ENCODE data around the gene SMG6.

The SMG6 gene

DNA sequence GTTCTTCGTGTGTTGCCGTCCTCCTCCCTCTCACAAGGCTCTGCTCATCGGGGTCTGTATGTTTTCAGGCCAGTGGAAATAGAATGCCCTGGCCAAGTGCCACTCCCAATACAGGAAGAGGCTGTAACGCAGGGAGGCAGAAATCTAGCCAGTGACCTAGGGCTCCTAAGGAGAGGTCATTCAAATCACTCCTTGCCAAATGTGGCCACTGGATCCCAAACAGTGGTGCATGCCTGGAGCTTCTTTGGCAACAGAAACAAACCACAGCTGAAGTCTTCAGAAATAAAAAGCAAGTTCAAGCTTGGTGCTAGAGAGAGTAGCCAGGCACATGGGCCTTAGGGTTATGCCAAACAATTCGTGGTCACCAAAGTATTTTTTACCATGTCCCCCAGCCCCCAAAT lies 66.1 kb downstream of the SMG6 start:
- H3K9me3 ChIP-seq (ENCODE audit: severe bottlenecking): no peaks in the 10 kb centered on the region
- H3K36me3 ChIP-seq: peaks cover 41% of the 10 kb centered on the region
- TF ChIP-seq, protein P1, sequence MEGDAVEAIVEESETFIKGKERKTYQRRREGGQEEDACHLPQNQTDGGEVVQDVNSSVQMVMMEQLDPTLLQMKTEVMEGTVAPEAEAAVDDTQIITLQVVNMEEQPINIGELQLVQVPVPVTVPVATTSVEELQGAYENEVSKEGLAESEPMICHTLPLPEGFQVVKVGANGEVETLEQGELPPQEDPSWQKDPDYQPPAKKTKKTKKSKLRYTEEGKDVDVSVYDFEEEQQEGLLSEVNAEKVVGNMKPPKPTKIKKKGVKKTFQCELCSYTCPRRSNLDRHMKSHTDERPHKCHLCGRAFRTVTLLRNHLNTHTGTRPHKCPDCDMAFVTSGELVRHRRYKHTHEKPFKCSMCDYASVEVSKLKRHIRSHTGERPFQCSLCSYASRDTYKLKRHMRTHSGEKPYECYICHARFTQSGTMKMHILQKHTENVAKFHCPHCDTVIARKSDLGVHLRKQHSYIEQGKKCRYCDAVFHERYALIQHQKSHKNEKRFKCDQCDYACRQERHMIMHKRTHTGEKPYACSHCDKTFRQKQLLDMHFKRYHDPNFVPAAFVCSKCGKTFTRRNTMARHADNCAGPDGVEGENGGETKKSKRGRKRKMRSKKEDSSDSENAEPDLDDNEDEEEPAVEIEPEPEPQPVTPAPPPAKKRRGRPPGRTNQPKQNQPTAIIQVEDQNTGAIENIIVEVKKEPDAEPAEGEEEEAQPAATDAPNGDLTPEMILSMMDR (IDR thresholded peaks at IDR 0.05; ENCODE audit: low read depth, low read length): no peak
- no peak for DNase-seq
- H3K4me3 ChIP-seq (ENCODE audit: low read depth, low read length): no peak overlapping the region
- no peaks in the 10 kb centered on the region for H3K27me3 ChIP-seq (ENCODE audit: insufficient read depth, low read depth, severe bottlenecking)
- H3K27ac ChIP-seq: no peak overlapping the region

DNA sequence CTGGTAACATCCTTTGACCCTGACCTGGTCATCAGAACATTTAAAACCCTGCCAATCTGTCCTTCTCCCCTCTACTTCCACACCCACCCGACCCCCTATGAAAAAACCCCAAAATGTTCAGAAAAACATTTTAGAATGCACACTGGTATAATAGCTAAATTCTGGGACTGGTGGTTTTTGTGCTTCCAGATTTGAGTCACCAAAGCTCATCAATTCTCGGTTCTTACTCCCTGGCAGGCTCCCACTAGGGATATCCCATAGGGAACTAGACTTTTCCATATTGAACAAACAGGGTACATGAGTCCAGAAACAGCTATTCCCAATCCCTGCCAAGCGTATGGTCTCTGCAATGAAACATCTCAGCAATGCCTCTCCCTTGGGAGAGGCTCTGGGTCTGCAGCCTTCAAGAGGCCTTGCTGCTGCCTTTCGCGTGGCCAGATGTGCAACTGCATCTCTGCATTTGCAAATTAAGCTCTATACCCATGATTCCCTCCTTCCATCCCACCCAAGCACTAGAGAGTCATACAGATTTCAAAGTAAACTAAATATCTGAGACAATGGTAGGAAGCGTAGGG lies 67.7 kb downstream of the SMG6 start:
- no peak for DNase-seq
- Histone ChIP-seq H3K36me3 (peaks cover 30% of the 10 kb centered on the region), H3K27me3 (ENCODE audit: insufficient read depth, low read depth, severe bottlenecking) (no peaks in the 10 kb centered on the region), H3K4me3 (ENCODE audit: low read depth, low read length) (no peak overlapping the region), H3K9me3 (ENCODE audit: severe bottlenecking) (no peaks in the 10 kb centered on the region), H3K27ac (no peak overlapping the region)
- TF ChIP-seq, protein P1 (IDR thresholded peaks at IDR 0.05; ENCODE audit: low read depth, low read length): no peak

DNA sequence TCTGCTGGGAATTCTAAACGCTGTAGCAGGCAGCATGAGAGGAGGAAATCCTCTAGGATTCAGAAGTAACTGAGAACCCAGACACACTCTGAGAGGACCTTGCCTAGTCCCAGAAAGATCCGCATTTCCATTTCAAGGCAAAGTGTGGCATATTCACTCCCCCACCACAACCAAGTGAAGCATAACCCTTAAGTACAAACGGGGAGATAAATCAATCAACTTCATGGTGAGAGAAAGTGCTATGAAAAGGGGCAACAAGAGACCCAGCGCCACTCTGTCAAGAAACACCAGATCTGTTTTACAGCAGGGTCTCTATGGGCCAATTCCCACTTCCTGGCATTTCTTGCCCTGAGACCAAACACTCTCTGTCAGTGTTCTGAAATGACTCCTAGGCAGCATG lies 68.3 kb downstream of the SMG6 start:
- no peak overlapping the region for H3K4me3 ChIP-seq (ENCODE audit: low read depth, low read length)
- H3K27me3 ChIP-seq (ENCODE audit: insufficient read depth, low read depth, severe bottlenecking): no peaks in the 10 kb centered on the region

DNA sequence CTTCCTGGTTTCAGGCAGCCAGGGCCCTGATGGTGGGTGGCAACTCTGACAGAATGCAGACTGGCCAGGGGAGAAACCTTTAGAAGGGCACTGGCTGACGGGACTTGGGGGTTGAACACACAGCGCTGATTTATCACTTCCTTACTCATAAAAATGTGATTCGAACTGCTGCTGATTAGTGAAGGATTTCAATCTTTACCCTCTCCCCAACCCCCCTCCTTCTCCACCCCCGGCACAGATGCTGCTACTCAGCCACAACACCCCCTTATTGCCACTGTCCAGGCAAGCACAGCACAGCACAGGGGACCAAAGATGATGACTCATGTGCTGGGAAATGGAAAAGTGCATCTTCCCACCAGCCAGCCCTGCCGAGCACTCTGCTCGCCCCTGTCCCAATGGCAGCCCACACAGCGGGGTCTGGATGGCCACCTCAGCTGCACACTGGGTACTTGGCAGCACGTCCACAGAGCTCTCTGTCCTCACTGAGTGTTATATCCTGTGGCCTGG lies 70.1 kb downstream of the SMG6 start:
- H3K27ac ChIP-seq: no peak overlapping the region
- TF ChIP-seq, protein P1 (IDR thresholded peaks at IDR 0.05; ENCODE audit: low read depth, low read length): no peak
- peaks cover 18% of the 10 kb centered on the region for H3K36me3 ChIP-seq
- H3K27me3 ChIP-seq (ENCODE audit: insufficient read depth, low read depth, severe bottlenecking): no peaks in the 10 kb centered on the region
- DNase-seq: no peak
- H3K4me3 ChIP-seq (ENCODE audit: low read depth, low read length): no peak overlapping the region
- H3K9me3 ChIP-seq (ENCODE audit: severe bottlenecking): no peaks in the 10 kb centered on the region

More for the DNA sequence above, 68.3 kb downstream of the SMG6 start:
- H3K9me3 ChIP-seq (ENCODE audit: severe bottlenecking): no peaks in the 10 kb centered on the region
- peaks cover 26% of the 10 kb centered on the region for H3K36me3 ChIP-seq
- TF ChIP-seq, protein P1 (IDR thresholded peaks at IDR 0.05; ENCODE audit: low read depth, low read length): no peak
- no peak for DNase-seq
- H3K27ac ChIP-seq: no peak overlapping the region

DNA sequence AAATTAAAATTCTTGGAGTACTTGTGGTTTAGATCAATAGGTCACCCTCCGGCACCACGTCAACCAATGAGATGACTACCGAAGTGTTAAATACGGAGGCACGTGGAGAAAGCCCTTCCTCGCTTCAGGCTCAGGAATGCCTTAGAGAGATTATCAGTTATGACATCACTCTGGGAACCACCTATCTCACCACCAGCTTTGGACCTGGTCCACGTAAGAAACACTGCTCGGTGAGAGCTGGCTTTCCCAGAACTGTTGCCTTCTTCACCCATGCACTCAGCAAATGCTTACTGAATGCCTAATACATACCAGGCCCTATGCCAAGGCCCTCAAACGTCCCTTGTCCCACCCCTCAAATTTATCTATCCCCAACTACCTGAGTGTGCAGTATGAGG lies 71.3 kb downstream of the SMG6 start:
- H3K4me3 ChIP-seq (ENCODE audit: low read depth, low read length): no peak overlapping the region

More for the DNA sequence above, 71.3 kb downstream of the SMG6 start:
- TF ChIP-seq, protein P1 (IDR thresholded peaks at IDR 0.05; ENCODE audit: low read depth, low read length): no peak
- DNase-seq: no peak
- H3K36me3 ChIP-seq: peaks cover 12% of the 10 kb centered on the region
- H3K27ac ChIP-seq: no peak overlapping the region
- H3K9me3 ChIP-seq (ENCODE audit: severe bottlenecking): no peaks in the 10 kb centered on the region
- H3K27me3 ChIP-seq (ENCODE audit: insufficient read depth, low read depth, severe bottlenecking): no peaks in the 10 kb centered on the region
